Loucy (cell line): Measurements from ENCODE around the gene MTMR10.

Source experiments
- H2AFZ ChIP-seq: fragments of 200-600 bp; sonication (generic); 2 replicates; pipeline ENCODE4 v1.6.0; 2016; ENCODE audit warnings: antibody characterized with exemption, mild to moderate bottlenecking, low read length, moderate library complexity
- H3F3A ChIP-seq: fragments of 200-600 bp; 2 replicates; pipeline ENCODE4 v1.6.0; 2016; ENCODE audit warnings: antibody characterized with exemption, low read depth, mild to moderate bottlenecking
- H3K27me3 ChIP-seq: fragments of 200-600 bp; sonication (generic); 2 replicates; pipeline ENCODE4 v1.6.1; 2014; ENCODE audit warnings: low read length, mild to moderate bottlenecking; ENCODE audit not compliant: insufficient read depth, poor library complexity, severe bottlenecking
- H3K36me3 ChIP-seq: fragments of 200-600 bp; sonication (generic); 2 replicates; pipeline ENCODE4 v1.6.1; 2016; ENCODE audit warnings: low read length; ENCODE audit not compliant: insufficient read depth
- H3K4me1 ChIP-seq: fragments of 200-600 bp; sonication (generic); 2 replicates; pipeline ENCODE4 v1.5.1; 2014; ENCODE audit warnings: low read length, mild to moderate bottlenecking; ENCODE audit not compliant: insufficient read depth, poor library complexity, severe bottlenecking
- H3K4me2 ChIP-seq: fragments of 200-600 bp; sonication (generic); 2 replicates; pipeline ENCODE4 v1.6.0; 2014; ENCODE audit warnings: antibody characterized with exemption, low read length, low read depth, mild to moderate bottlenecking; ENCODE audit not compliant: poor library complexity, severe bottlenecking
- H3K4me3 ChIP-seq: fragments of 200-600 bp; sonication (generic); 2 replicates; pipeline ENCODE4 v1.5.1; 2014; ENCODE audit warnings: low read length, mild to moderate bottlenecking, mixed read lengths; ENCODE audit not compliant: poor library complexity, severe bottlenecking
- H3K79me2 ChIP-seq: fragments of 200-600 bp; sonication (generic); 2 replicates; pipeline ENCODE4 v1.6.1; 2014; ENCODE audit warnings: low read length; ENCODE audit not compliant: insufficient read depth
- H3K9ac ChIP-seq: fragments of 200-600 bp; sonication (generic); 2 replicates; pipeline ENCODE4 v1.6.0; 2014; ENCODE audit warnings: mild to moderate bottlenecking, low read depth, low read length, moderate library complexity; ENCODE audit not compliant: poor library complexity, severe bottlenecking
- H3K9me2 ChIP-seq: fragments of 200-600 bp; sonication (generic); replicated peaks from 2 replicates; pipeline ENCODE4 v1.6.1; 2016; ENCODE audit warnings: low read depth, low read length, mixed read lengths
- H3K9me3 ChIP-seq: fragments of 200-600 bp; sonication (generic); 2 replicates; pipeline ENCODE4 v1.6.1; 2014; ENCODE audit warnings: mild to moderate bottlenecking, antibody characterized with exemption, low read length, low read depth; ENCODE audit not compliant: insufficient read depth
- H4K20me1 ChIP-seq: fragments of 200-600 bp; sonication (generic); 2 replicates; pipeline ENCODE4 v1.6.0; 2014; ENCODE audit warnings: antibody characterized with exemption, low read length, mild to moderate bottlenecking; ENCODE audit not compliant: insufficient read depth, poor library complexity, severe bottlenecking
- CTCF ChIP-seq: fragments of 200-600 bp; sonication (generic); conservative IDR thresholded peaks from 2 replicates; pipeline ENCODE4 v1.5.1; 2014; ENCODE audit warnings: mild to moderate bottlenecking, antibody characterized with exemption, low read length
- EZH2phosphoT487 ChIP-seq: fragments of 200-600 bp; IDR thresholded peaks from 2 replicates; pipeline ENCODE4 v1.6.1; 2018; ENCODE audit warnings: antibody characterized with exemption, mild to moderate bottlenecking, moderate library complexity, borderline replicate concordance

Gene MTMR10

DNA sequence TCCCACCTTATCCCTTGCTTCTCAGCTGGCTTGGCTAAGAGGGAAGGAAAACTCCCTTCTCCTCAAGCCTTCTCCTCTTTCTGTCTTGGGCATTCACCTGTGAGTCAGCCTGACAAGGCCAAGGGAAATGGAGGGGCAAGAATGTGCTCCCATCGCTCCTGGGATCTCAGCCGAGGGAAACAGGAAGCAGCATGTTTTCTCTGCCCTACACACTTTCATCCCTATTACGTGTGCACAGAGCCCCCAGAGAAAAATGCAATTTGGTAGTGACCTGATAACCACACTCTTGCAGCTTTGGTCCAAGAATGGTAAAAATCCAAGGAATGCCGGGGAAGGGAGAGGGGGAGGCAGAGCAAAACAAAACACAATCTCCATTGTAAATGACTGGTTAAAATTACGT, 32.9 kb upstream of the MTMR10 start:
- TF ChIP-seq EZH2phosphoT487 = no peak
- TF ChIP-seq CTCF = no peak
- H3K9me3 ChIP-seq = no peaks in the 10 kb centered on the region
- H3K9me2 ChIP-seq = no peaks in the 10 kb centered on the region
- no peaks in the 10 kb centered on the region for H3K27me3 ChIP-seq
- H3K36me3 ChIP-seq = no peaks in the 10 kb centered on the region
- no peaks in the 10 kb centered on the region for H3K79me2 ChIP-seq
- H3F3A ChIP-seq = no peaks in the 10 kb centered on the region
- no peak overlapping the region for H2AFZ ChIP-seq
- no peaks in the 10 kb centered on the region for H4K20me1 ChIP-seq
- no peak overlapping the region for H3K4me3 ChIP-seq
- H3K4me2 ChIP-seq = no peak overlapping the region
- H3K9ac ChIP-seq = no peak overlapping the region
- H3K4me1 ChIP-seq = peaks cover 32% of the 10 kb centered on the region

DNA sequence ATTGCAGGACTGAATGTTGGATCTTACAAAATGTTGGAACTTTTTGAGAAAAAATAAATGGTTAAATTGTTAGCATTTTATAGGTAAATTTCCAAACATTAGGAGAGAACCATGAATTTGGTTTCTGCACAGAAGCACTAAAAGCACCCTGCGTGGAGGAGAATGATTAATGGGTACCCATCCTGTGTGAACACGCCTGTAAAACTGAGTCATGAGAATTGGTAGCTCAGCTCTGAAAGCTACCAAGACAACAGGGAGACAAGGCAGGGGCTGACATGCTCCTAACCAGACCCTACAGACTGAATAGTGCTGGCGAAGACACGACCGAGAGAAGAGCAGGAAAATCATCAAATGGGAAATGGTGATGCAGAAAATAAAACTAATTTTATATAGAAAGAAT, 32.4 kb upstream of the MTMR10 start:
- Histone ChIP-seq H3K4me1 (peaks cover 32% of the 10 kb centered on the region), H3K27me3 (no peaks in the 10 kb centered on the region), H2AFZ (no peak overlapping the region), H4K20me1 (no peaks in the 10 kb centered on the region), H3K9me2 (no peaks in the 10 kb centered on the region), H3K79me2 (no peaks in the 10 kb centered on the region), H3K4me3 (no peak overlapping the region), H3K9ac (no peak overlapping the region), H3K4me2 (no peak overlapping the region), H3K9me3 (no peaks in the 10 kb centered on the region), H3K36me3 (no peaks in the 10 kb centered on the region), H3F3A (no peaks in the 10 kb centered on the region)
- TF ChIP-seq CTCF = no peak
- no peak for TF ChIP-seq EZH2phosphoT487

DNA sequence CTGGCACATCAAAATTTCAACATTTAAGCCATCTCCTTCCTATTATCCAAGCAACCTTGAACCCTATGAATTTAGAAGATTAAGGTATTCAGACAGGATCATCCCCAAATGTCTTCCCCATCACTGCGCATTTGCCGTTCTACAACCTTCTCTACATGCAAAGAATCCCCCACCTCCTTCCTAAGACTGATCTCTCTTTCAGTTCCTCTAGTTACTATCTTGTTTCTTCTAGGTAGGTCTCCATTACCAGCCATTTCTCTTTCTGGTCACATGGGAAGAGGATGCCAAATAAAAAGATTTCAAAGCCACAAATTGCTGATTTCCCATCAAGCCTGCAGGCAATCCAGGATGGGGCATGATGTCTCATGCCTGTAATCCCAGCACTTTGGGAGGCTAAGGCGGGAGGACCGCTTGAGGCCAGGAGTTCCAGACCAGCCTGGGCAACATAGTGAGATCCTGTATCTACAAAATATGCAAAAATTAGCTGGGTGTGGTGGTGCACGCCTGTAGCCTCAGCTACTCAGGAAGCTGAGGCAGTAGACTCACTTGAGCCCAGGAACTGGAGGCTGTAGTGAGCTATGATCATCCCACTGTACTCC, 29.7 kb upstream of the MTMR10 start:
- H3K79me2 ChIP-seq = no peaks in the 10 kb centered on the region
- H3K36me3 ChIP-seq = no peaks in the 10 kb centered on the region
- no peak overlapping the region for H3K4me2 ChIP-seq
- H4K20me1 ChIP-seq = no peaks in the 10 kb centered on the region
- no peak overlapping the region for H3K9ac ChIP-seq
- H3F3A ChIP-seq = no peaks in the 10 kb centered on the region
- H3K27me3 ChIP-seq = no peaks in the 10 kb centered on the region
- no peak overlapping the region for H3K4me3 ChIP-seq
- H2AFZ ChIP-seq = no peak overlapping the region
- no peak for TF ChIP-seq EZH2phosphoT487
- TF ChIP-seq CTCF = no peak
- H3K9me3 ChIP-seq = no peaks in the 10 kb centered on the region
- H3K4me1 ChIP-seq = peaks cover 18% of the 10 kb centered on the region
- H3K9me2 ChIP-seq = no peaks in the 10 kb centered on the region
